Effector memory CD8-positive, alpha-beta T cell (primary cell): ENCODE data around the gene N4BP2L1.
"Not testable (repeated sequence)": the region's sequence is repeated elsewhere in the genome, so short reads cannot be mapped to it uniquely, and the experiment has no call there.

Experiments
- ATAC-seq: fragments of 150-1000 bp; cut with Tn5 transposase; replicated peaks from 2 replicates; pipeline ENCODE4 v1.10.0; 2021; ENCODE audit warnings: mild to moderate bottlenecking, moderate library complexity
- DNase-seq, 3 experiments: peaks; one replicate each; pipeline ENCODE4 v3.0.0; 2021
- H3K27ac Mint-ChIP-seq, 2 donors: one replicate each; pipeline ENCODE4 v1.8.0; 2022; ENCODE audit warnings: mild to moderate bottlenecking in 2 of 2, mixed read lengths in 2 of 2, moderate library complexity in 2 of 2
- H3K27me3 Mint-ChIP-seq, 2 donors: one replicate each; pipeline ENCODE4 v1.8.0; 2022; ENCODE audit warnings: mixed read lengths in 2 of 2
- H3K36me3 Mint-ChIP-seq: one replicate; pipeline ENCODE4 v1.8.0; 2022; ENCODE audit warnings: mild to moderate bottlenecking, moderate library complexity, mixed read lengths; ENCODE audit not compliant: insufficient read depth
- H3K4me1 Mint-ChIP-seq, 2 donors: one replicate each; pipeline ENCODE4 v1.8.0; 2022; ENCODE audit warnings: low read depth in 2 of 2, mixed read lengths in 2 of 2
- H3K4me3 Mint-ChIP-seq, 2 donors: one replicate each; pipeline ENCODE4 v1.8.0; 2022; ENCODE audit warnings: mild to moderate bottlenecking in 2 of 2, mixed read lengths in 2 of 2, moderate library complexity in 2 of 2
- H3K9me3 Mint-ChIP-seq, 2 donors: one replicate each; pipeline ENCODE4 v1.8.0; 2022; ENCODE audit warnings: mixed read lengths in 2 of 2

Gene N4BP2L1

DNA sequence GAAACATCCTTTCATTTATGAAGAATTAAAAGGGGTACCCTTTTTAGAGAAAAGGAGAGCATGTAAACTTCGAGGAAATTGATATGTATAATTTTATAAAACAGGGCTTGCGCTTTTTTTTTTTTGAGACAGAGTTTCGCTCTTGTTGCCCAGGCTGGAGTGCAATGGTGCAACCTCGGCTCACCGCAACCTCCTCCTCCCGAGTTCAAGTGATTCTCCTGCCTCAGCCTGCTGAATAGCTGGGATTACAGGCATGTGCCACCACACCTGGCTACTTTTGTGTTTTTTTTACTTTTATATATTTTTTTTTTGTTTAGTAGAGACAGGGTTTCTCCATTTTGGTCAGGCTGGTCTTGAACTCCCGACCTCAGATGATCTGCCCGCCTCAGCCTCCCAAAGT lies 72.0 kb downstream of the N4BP2L1 start:
- H3K27ac Mint-ChIP-seq, H3K36me3 Mint-ChIP-seq, H3K4me3 Mint-ChIP-seq: not testable (repeated sequence)

DNA sequence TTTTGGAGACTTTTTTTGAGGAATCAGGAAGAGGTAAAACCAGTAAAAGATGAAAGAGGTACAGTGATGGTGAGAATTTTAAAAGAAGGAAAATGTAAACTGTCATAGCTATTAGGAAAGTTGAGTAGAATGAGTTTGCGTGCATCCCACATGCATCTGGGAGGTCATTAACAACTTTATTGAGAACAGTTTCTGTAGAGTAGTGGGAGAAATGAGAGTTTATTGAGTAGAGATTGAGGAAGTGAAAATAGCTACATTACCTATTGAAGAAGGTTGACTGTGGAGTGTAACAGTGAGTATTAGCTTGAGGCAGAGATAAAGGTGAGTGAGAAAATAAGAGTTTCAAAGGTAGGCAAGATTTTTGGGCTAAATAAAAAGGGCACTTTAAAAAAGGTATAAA lies 73.9 kb downstream of the N4BP2L1 start:
- Mint-ChIP-seq H3K27ac (no peak overlapping the region), H3K4me1 (peaks cover 0 to 2% of the 10 kb centered on the region in 2 donors), H3K27me3 (no peaks in the 10 kb centered on the region), H3K36me3 (no peaks in the 10 kb centered on the region), H3K9me3 (no peaks in the 10 kb centered on the region), H3K4me3 (no peak overlapping the region)
- ATAC-seq (no peak), DNase-seq (no peak)

More for the DNA sequence above, 72.0 kb downstream of the N4BP2L1 start:
- H3K9me3 Mint-ChIP-seq, DNase-seq, H3K4me1 Mint-ChIP-seq, H3K27me3 Mint-ChIP-seq, ATAC-seq: not testable (repeated sequence)

DNA sequence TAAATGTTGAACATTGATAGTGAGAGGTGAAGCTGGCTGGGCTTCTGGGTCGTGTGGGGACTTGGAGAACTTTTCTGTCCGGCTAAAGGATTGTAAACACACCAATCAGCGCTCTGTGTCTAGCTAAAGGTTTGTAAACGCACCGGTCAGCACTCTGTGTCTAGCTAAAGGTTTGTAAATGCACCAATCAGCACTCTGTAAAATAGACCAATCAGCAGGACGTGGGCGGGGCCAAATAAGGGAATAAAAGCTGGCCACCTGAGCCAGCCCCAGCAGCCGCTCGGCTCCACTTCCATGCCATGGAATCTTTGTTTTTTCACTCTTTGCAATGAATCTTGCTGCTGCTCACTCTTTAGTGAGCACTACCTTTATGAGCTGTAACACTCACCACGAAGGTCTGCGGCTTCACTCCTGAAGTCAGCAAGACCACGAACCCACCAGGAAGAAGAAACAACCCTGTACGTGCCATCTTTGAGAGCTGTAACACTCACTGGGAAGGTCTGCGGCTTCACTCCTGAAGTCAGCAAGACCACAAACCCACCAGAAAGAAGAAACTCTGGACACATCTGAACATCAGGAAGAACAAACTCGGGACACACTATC lies 77.0 kb downstream of the N4BP2L1 start:
- not testable (repeated sequence) for DNase-seq, H3K27me3 Mint-ChIP-seq, H3K4me3 Mint-ChIP-seq, H3K4me1 Mint-ChIP-seq, H3K9me3 Mint-ChIP-seq, H3K36me3 Mint-ChIP-seq, H3K27ac Mint-ChIP-seq, ATAC-seq
